ENCODE results near the gene DEFB108B.
"Not testable (repeated sequence)": the region's sequence is repeated elsewhere in the genome, so short reads cannot be mapped to it uniquely, and the experiment has no call there.

DEFB108B gene, protein sequence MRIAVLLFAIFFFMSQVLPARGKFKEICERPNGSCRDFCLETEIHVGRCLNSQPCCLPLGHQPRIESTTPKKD

DNA sequence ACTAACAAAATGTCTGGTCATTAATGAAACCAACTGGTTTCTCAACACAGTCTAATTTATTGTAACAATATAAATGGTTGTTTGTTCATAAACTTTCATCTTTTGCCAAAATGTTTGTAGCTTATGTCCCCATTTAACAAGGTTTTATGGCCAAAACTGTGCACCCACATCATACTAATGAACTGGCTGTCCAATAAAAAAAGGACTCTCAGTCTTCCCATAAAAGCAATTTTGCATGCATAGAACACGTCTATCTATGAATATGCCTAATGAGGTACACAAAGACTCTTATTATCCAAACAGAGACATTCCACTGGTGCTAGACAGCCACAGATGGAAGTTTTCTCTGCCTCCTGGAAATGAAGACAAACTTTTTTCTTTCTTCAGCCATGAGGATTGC, at the start of gene DEFB108B:
Gene DEFB108B, plus strand, starts transcription at position 390 of the 400 bp plus-strand sequence. Its CDS starts 0 bp downstream, at position 390.
- not testable (repeated sequence) for DNase-seq (ENCODE audit: low spot score)

DNA sequence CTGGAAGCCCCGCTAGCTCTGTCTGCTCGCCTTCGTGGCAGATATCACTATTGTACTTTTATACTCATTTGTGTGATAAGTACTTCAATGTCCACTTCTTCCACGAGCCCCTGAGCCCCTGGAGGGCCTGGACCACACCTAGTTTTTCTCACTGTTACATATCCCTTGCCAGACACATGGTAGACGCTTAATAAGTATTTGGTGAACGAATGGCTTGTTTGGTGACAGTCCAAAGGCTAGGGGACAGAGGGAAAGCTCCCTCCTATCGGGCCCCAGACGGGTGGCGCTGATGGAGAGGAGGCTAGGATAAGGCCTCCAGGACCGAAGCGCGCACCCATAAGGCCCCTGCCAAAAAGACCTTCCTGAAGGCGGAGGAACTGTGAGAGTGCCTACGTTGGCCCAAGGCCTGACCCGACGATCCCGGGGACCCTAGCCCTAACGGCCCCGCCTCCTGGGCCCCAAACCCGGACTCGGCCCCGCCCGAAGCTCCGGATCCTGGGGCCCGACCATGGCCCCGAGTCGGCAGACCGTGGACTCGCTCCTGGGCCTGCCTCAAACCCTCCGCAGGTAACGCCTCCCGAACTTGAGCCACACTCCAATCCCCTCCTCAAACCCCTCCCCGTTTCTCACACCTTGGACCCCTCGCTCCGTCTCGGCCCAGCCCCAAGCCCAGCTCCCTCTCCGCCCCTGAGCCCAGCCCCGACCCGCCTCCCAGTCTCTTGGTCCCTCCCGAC, 46.7 kb upstream of the DEFB108B start:
- DNase-seq (ENCODE audit: low spot score), result peak; percentile 78

DNA sequence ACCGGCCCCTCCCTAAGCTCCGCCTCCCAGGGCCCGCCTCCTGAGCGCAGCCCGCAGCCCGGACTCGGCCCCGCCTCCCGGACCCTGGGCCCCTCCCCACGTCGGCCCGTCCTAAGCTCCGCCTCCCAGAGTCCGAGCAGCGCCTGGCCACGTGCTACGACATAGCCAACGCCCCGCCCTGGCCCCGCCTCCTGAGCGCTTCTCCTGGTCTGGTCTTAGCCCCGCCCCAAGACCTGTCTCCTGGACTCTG, 46.2 kb upstream of the DEFB108B start:
- peak; percentile 92 for DNase-seq (ENCODE audit: low spot score)

DNA sequence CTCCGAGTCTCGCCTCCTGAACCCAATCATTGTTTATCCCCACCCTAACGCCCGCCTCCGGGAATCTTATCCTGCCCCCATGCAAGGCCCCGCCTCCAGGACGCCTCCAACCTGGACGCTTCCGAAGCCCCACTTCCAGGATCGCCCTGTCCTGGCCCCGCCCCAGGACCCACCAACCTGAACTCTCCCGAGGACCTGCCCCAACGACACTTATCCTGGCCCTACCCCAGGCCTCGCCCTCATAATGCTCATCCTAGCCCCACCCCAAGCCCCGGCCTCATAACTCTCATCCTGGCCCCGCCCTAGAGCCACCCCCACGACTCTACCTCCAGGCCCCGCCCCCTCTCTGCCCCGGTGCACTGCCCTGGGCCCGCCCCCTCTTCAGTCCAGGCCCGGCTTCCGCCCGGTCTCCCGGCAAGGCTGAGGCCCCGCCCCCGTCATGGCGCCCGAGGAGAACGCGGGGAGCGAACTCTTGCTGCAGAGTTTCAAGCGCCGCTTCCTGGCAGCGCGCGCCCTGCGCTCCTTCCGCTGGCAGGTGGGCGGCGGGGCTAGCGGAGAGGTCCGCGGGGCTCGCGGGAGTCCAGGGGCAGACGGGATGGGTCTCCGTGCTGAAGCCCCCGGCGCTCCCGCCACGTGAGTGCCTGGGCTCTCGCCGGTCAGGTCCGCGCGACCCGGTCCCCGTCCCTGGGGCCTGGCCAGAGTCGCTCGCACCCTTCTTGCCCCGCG, 45.7 kb upstream of the DEFB108B start:
- DNase-seq (ENCODE audit: low spot score), result peak; percentile 88

DNA sequence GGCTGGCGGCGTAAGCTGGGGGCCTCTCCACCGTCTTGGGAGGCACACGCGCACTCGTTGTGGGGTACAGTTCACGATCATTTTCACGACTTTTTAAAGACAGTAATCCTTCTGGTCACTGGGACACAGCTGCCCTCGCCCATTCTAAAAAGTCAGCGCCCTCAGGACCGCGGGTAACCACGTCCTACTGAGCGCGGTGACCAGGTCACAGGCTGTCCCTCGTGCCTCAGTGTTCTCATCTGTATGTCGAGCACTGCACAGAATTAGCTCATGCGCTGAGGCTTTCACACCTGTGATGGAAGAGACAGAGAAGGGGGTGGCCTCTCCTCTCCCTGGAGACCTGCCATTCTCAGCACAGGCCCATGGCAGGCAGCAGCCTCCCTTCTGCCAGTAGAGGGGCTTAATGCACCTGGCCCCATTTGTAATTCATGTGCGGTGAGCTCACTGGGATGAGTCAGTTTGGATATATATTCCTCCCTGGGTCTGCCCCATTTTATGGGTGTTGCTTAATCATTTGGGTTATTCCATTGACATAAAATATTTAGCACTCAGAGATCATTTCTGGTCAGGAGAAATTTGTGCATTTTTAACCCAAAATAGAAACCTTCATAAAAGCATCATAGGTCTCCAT, 45.1 kb upstream of the DEFB108B start:
- not testable (repeated sequence) for DNase-seq (ENCODE audit: low spot score)

DNA sequence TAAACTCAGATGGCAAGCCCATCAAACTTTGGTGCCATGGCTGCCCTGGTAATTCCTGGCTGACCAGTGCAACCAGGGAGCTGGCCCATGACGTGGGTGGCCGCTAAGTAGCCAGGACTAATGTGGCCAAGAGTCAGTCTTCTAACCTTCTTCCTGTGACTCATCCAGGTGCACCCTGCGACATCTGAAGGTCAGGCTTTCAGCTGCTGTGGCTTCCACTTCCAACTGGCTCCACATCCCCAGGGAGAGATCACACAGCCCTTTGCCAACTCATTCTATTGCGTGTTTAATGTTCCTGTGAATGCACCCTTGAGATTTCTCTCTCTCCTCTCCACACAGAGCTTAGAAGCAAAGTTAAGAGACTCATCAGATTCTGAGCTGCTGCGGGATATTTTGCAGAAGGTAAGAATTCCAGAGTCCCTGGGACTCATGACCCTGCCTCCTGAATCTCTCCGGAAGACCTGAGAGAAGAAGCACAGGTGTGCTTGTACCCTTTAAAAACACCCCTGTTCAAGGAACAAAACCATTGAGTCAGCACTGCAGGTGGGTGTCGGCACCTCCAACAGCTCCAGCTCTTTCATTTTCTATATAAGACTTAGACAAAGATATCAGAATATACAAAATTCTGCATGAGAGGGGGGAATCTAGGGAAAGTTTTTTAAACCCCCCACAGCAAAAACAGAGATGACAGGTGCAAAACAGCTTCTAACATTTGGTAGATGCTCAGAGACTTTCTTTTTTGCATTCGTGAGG, 43.4 kb upstream of the DEFB108B start:
- DNase-seq (ENCODE audit: low spot score), result not testable (repeated sequence)

DNA sequence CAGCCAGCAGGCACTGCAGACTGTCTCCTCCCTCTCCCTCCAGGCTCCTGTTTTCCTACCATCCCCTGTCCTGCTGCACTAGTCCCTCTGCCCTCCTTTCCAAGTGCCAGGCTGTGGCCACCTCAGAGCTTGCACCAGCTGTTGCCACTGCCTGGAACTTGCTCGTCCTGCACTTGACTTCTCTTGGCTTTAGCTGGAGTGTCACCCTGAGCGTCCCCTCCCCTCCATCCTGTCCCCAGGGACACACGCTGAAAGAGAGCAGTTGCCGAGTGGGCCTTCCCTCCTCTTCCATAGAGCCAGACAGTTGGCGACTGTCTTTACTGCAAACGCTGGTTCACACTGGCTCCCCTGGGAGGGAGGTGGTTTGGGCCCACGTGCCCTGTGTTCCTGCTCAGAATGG, 41.9 kb upstream of the DEFB108B start:
- not testable (repeated sequence) for DNase-seq (ENCODE audit: low spot score)

DNA sequence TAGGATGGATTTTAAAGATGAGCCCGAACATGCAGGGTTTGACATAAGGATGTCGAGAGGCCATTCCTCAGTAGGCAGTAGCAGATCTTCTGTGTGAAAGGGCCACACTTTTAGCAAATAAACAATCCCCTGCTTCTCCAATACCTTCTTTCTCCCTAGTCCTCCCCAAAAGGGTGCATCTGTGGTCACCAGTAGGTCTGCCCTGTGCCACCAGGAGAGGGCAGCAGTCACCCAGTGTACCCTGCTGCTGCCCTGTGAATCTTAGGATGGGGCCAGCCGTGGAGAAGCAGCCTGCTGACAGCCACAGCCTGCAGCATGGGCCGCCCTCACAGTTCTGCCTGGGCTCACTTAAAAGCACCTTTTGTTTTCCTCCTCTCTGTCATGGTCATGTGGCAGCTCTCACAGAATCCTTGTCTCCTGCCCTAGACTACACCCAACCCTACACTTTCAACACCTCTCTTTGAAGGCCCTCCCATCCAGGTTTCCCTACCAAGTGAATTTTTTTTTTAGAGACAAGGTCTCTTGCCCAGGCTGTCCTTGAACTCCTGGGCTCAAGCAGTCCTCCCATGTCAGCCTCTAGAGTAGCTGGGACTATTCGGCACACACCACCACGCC, 40.3 kb upstream of the DEFB108B start:
- peak; percentile 8 for DNase-seq (ENCODE audit: low spot score)

DNA sequence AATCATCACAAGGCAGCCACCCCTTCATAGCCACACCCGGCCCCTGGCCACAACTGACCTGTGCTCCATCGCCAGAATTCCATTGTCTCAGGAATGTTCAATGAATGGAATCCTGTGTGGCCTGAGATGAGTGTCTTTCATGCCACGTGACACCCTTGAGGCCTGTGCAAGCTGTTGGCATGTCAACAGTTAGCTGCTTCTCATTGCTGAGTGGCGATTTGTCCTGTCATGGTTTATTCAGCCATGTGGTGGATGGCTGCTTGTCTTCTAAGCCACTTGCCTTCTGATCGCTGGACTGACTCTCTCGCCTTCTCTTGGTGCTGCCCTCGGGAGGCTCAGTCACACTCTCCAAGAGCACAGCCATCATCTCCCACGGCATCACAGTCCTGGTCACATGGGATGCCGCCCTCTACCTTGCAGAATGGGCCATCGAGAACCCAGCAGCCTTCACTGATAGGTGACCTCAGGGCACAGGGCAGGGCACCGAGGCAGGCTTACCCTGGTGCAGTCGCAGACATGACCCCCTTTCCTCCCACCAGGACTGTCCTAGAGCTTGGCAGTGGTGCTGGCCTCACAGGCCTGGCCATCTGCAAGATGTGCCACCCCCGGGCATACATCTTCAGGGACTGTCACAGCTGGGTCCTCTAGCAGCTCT, 38.5 kb upstream of the DEFB108B start:
- peak; percentile 43 for DNase-seq (ENCODE audit: low spot score)

DNA sequence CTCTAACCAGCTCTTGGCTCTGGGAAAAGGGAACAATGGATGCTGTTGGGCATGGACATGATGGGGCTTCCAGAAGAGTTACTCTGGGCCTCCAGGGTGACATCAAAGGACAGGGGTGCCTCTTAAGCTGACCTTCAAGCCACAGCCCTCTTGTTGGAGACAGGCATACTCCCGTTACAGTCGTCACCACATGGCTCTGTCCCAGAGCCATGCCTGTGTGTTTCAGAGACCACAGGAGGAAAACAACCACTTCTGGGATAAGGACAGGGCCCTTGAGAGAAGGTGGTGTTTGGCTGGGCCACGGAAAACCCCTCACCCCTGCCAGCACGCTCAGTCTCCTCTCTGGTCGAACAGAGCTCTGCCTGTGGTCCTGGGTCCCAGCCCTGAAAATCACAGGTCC, 37.8 kb upstream of the DEFB108B start:
- not testable (repeated sequence) for DNase-seq (ENCODE audit: low spot score)

DNA sequence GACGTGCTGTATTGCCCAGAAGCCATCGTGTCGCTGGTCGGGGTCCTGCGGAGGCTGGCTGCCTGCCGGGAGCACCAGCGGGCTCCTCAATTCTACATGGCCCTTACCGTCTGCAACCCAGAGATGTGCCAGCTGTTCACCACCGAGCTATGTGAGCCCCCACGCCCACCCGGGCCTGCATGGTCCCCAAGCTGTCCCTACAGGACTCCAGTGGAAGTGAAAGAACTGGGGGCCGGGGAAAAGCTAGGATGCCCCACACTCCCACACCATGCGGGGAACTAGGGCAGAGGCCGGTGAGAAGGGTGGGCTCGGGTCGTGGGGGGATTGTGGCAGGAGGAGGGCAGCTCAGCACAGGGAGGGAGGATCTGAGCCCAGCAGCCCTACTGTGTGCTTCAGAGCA, 37.0 kb upstream of the DEFB108B start:
- DNase-seq (ENCODE audit: low spot score), result not testable (repeated sequence)

DNA sequence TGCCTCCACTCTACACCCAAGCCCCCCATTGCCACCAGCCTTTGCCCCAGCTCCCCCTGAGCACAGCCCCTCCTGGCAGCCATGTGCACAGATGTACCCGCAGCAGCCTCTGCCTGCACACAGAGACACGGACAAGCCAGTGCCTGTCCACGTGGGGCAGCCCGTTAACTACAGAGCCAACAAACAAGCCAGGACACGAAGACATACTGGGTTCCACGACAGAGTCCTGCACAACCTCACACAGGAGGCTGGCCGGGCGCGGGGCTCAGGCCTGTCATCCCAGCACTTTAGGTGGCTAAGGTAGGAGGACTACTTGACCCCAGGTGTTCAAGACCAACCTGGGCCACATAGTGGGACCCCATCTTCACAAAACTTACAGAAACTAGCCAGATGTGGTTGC, 36.2 kb upstream of the DEFB108B start:
- DNase-seq (ENCODE audit: low spot score), result not testable (repeated sequence)

DNA sequence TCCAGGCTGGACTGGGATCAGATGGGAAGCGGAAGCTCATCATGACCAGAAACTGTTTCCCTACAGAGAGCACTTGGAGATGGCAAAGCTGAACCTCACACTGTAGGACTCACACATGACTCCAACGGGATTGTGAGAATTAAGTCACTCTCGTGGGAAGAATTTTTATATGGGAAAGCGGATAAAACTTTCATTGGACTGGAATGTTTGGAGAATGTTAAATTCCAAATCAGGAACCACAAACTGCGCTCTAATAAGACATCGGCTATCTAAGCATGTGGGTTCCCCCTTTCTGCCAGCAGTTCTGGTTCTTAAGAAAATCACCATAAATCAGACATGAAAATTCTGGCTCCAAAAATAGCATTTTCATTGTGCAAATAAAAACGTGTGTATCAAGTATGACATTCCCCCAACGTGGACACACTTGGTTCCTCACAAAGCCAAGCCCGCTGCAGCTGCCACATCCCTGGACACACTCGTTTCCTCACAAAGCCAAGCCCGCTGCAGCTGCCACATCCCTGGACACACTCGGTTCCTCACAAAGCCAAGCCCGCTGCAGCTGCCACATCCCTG, 33.4 kb upstream of the DEFB108B start:
- DNase-seq (ENCODE audit: low spot score), result not testable (repeated sequence)

DNA sequence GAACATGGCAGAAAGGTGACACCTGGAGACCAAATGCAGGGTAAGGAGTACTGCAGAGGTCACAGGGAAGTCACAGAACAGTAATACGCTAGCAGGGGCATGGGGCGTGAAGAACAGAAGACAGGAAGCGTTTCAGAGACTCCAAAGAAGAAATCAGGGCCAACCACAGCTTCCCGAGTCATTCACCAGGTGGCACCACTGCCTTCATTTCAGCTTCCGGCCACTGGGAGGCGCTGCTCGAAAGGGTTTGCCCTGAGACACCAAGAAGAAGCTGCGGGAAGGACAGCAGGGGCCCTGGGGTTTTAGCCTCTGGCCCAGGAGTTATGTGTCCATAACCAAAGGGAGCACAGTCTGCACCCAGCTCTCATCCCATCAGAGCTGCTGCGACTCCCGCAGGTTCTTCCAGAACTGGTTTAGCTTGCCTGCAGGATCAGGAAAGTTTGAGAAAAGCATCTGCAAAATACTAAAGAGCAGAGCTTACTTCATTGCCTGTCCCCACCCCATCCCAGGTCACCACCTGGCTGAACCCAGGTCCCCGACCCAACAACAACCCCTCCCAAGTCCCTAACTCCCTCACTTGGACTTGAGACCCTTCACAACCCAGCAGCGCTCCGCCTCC, 32.6 kb upstream of the DEFB108B start:
- peak; percentile 42 for DNase-seq (ENCODE audit: low spot score)

DNA sequence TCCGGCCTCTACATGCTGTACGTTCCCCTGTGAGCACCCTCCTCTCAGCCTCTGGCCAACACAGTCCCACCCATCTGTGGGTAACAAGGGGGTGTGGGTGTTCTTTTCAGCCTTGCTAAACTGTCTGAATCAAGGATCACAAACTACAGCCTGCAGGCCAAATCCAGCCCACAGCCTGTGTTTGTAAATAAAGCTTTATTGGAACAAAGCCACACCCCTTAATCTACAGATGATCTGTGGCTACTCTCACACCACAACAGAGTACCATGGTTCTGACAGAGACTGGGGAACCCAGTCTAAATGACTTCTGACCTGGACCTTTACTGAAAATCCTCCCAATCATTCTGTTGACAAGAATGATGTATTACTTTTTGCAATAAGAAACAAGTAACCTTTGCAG, 32.0 kb upstream of the DEFB108B start:
- not testable (repeated sequence) for DNase-seq (ENCODE audit: low spot score)

DNA sequence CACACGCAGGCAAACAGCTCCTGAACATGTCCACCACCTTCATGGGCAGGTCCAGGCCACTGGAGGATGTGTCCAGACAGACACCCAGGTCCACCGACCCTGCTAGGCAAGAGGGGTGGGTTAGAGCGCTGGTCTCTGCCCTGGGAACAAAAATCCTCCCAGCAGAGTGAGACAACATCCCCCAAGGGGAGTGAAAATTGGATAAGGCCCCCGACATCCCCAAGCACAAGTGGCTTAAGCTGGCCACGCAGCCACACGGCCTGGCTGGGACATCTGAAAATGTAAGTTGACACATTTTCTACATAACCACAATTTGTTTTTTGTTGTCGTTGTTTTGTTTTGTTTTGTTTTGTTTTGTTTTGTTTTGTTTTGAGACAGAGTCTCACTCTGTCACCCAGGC, 30.1 kb upstream of the DEFB108B start:
- not testable (repeated sequence) for DNase-seq (ENCODE audit: low spot score)

DNA sequence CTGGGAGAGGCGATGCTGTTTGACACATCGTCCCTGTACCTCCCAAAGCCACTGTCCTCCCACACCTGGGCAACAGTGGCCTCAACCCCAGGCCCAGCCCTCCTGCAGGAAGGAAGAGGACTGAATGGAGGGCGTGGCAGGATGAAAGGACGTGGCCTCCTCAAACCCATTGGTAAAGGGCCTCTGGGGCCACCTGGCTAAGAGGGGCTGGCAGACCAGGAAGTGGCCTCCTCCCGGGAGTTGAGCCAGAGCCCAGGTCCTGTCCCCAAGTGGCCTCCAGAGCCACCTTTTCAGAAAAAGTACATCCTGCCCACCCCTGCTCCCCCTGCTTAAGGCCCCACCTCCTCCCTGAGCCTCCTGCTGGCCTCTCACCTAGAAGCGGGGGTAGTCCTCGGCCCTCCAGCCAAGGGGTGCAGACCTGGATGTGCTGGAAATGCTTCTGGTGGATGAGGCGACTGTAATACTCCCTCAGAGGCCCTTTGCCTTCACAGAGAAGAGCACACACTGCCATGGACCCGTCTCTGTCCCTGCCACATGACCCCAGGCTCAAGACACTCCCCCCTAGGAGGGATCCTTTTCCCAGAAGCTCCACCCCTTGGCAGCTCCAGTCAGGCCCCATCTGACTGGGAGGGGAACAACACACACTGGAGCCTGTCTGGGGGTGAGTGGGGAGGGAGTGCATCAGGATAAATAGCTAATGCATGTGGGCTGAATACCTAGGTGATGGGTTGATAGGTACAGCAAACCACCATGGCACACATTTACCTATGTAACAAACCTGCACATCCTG, 28.6 kb upstream of the DEFB108B start:
- not testable (repeated sequence) for DNase-seq (ENCODE audit: low spot score)

DNA sequence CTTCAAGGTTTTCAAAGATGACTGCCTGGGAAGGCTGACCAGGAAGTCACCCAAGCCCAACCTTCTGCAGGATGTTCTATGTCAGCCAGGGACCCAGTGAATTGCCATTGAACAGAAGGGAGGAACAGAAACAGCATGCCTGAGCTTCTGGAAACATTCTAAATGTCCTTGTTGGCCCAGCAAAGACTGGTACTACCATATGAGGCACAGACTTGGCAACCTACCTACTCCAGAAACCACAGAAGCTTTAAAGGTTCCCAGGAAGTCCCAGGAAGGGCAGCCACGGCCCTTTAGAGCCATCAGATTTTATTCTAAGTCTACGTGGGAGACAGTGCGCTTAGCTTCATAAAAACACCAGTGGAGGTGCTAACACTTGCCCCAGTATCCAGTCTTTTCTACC, 20.5 kb upstream of the DEFB108B start:
- DNase-seq (ENCODE audit: low spot score), result peak; percentile 6

DNA sequence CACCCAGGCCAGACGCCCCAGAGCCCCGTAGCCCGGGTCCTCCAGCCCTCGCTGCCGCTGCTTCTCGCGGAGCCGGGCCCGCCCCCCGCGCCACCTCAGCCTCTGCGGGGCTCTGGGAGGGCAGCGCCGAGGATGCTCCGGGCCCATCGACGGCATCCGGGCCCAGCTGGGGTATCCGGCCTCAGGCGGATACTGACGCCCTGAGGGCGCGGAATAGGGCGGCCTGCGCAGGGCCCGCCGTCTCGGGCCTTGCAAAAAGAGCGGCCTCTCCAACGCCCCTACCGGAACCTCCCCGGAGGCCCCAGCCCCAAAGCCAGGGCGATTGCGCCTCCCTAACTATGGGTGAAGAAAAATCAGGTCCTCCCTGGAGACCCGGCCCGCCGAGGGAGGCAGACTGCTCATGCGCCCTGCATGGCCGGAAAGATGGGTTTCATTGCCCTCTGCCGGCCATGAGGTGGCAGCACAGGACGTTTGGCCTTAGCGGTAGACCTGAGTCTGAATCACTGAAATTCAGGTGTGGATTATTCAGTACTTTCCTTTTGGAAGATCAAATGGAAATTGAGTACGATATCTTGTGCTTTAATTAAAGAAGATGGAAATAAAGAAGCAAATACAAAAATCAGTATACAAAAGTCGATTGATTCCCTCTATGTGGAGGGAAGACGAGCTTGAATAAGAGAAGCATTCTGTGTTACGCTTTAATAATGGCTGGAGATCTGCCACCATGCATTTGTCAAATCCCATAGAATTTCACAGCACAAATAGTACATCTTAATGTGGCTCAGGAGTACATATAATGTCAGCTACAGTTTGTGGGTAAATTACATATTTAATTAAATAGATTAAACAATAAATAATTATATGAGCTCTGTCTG, 19.3 kb upstream of the DEFB108B start:
- peak; percentile 80 for DNase-seq (ENCODE audit: low spot score)

All from AG08396 (cell line).